HG02943 (cell line): Measurements from ENCODE around the gene EGFR.

ENCODE experiments used
- ATAC-seq: cut with Tn5 transposase; IDR thresholded peaks from one replicate; pipeline ENCODE4 v1.9.1; 2021; ENCODE audit warnings: mild to moderate bottlenecking, low read depth, moderate library complexity; ENCODE audit not compliant: unreplicated experiment

EGFR gene

DNA sequence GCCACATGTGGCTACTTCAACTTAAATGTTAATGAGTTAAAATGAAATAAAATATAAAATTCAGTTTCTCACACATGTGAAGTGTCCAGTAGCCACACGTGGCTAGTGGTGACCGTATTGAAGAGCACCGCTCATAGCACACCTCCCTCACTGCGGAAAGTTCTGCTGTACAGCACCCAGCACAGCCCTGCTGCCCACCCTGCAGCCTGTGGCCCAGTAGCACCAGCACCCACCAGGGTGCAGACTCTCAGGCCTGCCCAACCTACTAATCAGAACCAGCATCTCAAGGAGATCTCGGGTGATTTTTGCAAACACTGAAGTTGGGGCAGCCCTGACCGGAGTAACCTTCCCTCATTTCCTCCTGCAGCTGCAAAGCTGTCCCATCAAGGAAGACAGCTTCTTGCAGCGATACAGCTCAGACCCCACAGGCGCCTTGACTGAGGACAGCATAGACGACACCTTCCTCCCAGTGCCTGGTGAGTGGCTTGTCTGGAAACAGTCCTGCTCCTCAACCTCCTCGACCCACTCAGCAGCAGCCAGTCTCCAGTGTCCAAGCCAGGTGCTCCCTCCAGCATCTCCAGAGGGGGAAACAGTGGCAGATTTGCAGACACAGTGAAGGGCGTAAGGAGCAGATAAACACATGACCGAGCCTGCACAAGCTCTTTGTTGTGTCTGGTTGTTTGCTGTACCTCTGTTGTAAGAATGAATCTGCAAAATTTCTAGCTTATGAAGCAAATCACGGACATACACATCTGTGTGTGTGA is 183.5 kb downstream of the EGFR start:
- no peak for ATAC-seq

GRCh38 chr7:55203300-55203699 is 184.5 kb downstream of the EGFR start:
- no peak for ATAC-seq

GRCh38 chr7:55205124-55205955 is 186.5 kb downstream of the EGFR start:
- no peak for ATAC-seq

- no peak for ATAC-seq
Observed at GRCh38 chr7:55206235-55207029, 187.6 kb downstream of the EGFR start.

DNA sequence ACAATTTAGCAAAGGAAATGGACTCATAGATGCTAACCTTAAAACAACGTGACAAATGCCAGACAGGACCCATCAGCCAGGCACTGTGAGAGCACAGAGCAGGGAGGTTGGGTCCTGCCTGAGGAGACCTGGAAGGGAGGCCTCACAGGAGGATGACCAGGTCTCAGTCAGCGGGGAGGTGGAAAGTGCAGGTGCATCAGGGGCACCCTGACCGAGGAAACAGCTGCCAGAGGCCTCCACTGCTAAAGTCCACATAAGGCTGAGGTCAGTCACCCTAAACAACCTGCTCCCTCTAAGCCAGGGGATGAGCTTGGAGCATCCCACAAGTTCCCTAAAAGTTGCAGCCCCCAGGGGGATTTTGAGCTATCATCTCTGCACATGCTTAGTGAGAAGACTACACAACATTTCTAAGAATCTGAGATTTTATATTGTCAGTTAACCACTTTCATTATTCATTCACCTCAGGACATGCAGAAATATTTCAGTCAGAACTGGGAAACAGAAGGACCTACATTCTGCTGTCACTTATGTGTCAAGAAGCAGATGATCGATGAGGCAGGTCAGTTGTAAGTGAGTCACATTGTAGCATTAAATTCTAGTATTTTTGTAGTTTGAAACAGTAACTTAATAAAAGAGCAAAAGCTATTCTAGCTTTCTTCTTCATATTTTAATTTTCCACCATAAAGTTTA is 188.8 kb downstream of the EGFR start:
- no peak for ATAC-seq

- ATAC-seq: no peak
Observed at GRCh38 chr7:55209366-55209765, 190.5 kb downstream of the EGFR start.

- no peak for ATAC-seq
Observed at GRCh38 chr7:55210176-55210575, 191.4 kb downstream of the EGFR start.

DNA sequence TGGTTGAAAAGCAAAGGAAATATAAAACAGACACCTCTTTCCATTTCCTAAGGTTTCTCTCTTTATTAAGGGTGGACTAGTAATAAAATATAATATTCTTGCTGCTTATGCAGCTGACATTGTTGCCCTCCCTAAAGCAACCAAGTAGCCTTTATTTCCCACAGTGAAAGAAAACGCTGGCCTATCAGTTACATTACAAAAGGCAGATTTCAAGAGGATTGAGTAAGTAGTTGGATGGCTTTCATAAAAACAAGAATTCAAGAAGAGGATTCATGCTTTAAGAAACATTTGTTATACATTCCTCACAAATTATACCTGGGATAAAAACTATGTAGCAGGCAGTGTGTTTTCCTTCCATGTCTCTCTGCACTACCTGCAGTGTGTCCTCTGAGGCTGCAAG is 191.9 kb downstream of the EGFR start:
- no peak for ATAC-seq

DNA sequence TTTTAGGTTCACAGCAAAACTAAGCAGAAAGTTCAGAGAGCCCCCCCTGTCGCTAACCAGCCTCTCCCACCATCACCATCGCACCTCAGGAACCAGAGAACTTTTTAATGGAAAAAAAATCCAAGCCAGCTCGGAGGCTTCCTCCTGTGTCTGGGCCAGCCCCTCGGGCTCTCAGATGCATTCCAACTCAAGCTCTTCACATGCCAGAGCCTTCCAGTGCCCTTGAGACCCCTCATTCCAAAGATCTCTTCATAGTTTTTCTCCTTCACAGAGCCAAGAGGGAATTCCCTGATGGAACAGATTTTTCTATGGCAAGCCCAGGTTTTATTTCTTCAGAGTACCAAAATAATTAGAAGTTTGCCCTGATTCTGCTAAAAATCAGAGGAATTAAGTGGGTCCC is 192.9 kb downstream of the EGFR start:
- no peak for ATAC-seq

DNA sequence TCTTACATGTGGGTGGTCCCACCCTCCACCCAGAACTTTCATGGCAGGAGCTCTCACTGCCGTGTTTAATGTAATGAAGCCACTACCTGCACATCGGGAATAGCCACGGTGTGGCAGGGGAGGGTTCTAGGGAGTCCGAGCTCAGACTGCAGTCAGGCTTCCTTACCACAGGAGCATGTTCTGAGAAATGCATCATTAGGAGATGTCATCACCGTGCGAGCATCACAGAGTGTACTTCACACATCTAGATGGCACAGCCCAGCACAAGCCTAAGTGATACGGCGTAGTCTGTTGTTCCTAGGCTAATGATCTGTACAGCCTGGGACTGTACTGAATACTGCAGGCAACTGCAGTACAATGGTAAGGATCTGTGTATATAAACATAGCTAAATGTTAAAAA is 193.4 kb downstream of the EGFR start:
- no peak for ATAC-seq

GRCh38 chr7:55212838-55213237 is 194.0 kb downstream of the EGFR start:
- no peak for ATAC-seq

- no peak for ATAC-seq
Observed at GRCh38 chr7:55214707-55215106, 195.9 kb downstream of the EGFR start.

- no peak for ATAC-seq
Observed at GRCh38 chr7:55223023-55223422, 204.2 kb downstream of the EGFR start.

GRCh38 chr7:55224111-55224510 is 205.3 kb downstream of the EGFR start:
- ATAC-seq: no peak

- ATAC-seq: no peak
Observed at GRCh38 chr7:55224810-55225209, 206.0 kb downstream of the EGFR start.

DNA sequence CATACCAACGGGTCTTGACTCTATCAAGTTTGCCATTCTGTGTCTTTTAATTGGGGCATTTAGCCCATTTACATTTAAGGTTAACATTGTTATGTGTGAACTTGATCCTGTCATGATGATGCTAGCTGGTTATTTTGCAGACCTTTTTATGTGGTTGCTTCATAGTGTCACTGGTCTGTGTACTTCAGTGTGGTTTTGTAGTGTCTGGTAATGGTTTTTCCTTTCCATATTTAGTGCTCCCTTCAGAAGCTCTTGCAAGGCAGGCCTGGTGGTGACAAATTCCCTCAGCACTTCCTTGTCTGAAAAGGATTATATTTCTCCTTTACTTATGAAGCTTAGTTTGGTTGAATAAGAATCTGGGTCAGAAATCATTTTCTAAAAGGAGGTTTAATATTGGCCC is 211.2 kb downstream of the EGFR start:
- ATAC-seq: no peak

GRCh38 chr7:55231736-55232280 is 213.0 kb downstream of the EGFR start:
- ATAC-seq: no peak

GRCh38 chr7:55233001-55233400 is 214.2 kb downstream of the EGFR start:
- no peak for ATAC-seq

- no peak for ATAC-seq
Observed at GRCh38 chr7:55234408-55234807, 215.6 kb downstream of the EGFR start.

GRCh38 chr7:55235115-55235514 is 216.3 kb downstream of the EGFR start:
- ATAC-seq: no peak
